ENCODE measurements around the gene ATE1.

The ATE1 gene

GRCh38 chr10:121771966-121772365 lies 155.9 kb downstream of the ATE1 start:
- Histone ChIP-seq H4K12ac (ENCODE audit: low read depth, low read length) (no peak overlapping the region), H3K27ac (ENCODE audit: low read depth, low read length) (no peak overlapping the region), H4K91ac (ENCODE audit: low read depth, low read length) (no peak overlapping the region), H3K27me3 (ENCODE audit: insufficient read depth, low read length) (no peaks in the 10 kb centered on the region), H2AK5ac (ENCODE audit: low read length) (no peak overlapping the region), H3K18ac (ENCODE audit: low read length) (no peak overlapping the region), H3K14ac (ENCODE audit: low read length) (no peak overlapping the region), H3K23ac (ENCODE audit: low read length) (no peak overlapping the region), H3K9me3 (ENCODE audit: insufficient read depth, low read depth, low read length) (peaks cover 2% of the 10 kb centered on the region), H3K4me2 (ENCODE audit: low read length) (no peak overlapping the region), H2AFZ (ENCODE audit: insufficient read depth, low read length, poor library complexity) (no peak overlapping the region), H3K4me3 (ENCODE audit: low read depth, low read length) (no peak overlapping the region), H3K4ac (ENCODE audit: low read depth, low read length) (no peak overlapping the region), H2BK5ac (ENCODE audit: low read depth, low read length, poor library complexity) (no peak overlapping the region), H3K36me3 (ENCODE audit: control insufficient read depth in 1 of 2, insufficient read depth in 2 of 2, low read length in 2 of 2) (no peaks in the 10 kb centered on the region), H2BK12ac (ENCODE audit: low read length) (no peak overlapping the region), H3K79me1 (ENCODE audit: low read length) (no peaks in the 10 kb centered on the region), H3K79me2 (ENCODE audit: control insufficient read depth, insufficient read depth, low read length, poor library complexity) (no peaks in the 10 kb centered on the region), H3K9ac (ENCODE audit: low read length) (no peak overlapping the region), H4K8ac (ENCODE audit: low read depth, low read length) (no peak overlapping the region), H3K4me1 (ENCODE audit: control insufficient read depth in 1 of 2, insufficient read depth in 2 of 2, low read length in 2 of 2) (peaks cover 0 to 1% of the 10 kb centered on the region in 2 experiments), H2BK120ac (ENCODE audit: insufficient read depth, low read length, poor library complexity) (no peak overlapping the region)
- no CpG with 5 or more reads among the region's 5 CpGs for WGBS (ENCODE audit: extremely low coverage, insufficient coverage, insufficient read length)
- DNase-seq: no peak

GRCh38 chr10:121766426-121766825 lies 161.4 kb downstream of the ATE1 start:
- no peak for DNase-seq
- Histone ChIP-seq H3K4ac (ENCODE audit: low read depth, low read length) (no peak overlapping the region), H3K9me3 (ENCODE audit: insufficient read depth, low read depth, low read length) (peaks cover 2% of the 10 kb centered on the region), H2BK120ac (ENCODE audit: insufficient read depth, low read length, poor library complexity) (no peak overlapping the region), H3K4me3 (ENCODE audit: low read depth, low read length) (no peak overlapping the region), H3K27ac (ENCODE audit: low read depth, low read length) (no peak overlapping the region), H3K4me2 (ENCODE audit: low read length) (no peak overlapping the region), H3K4me1 (ENCODE audit: control insufficient read depth in 1 of 2, insufficient read depth in 2 of 2, low read length in 2 of 2) (peaks cover 3% of the 10 kb centered on the region in 2 experiments), H2BK12ac (ENCODE audit: low read length) (no peak overlapping the region), H4K12ac (ENCODE audit: low read depth, low read length) (no peak overlapping the region), H4K8ac (ENCODE audit: low read depth, low read length) (no peak overlapping the region), H3K79me1 (ENCODE audit: low read length) (no peaks in the 10 kb centered on the region), H3K36me3 (ENCODE audit: control insufficient read depth in 1 of 2, insufficient read depth in 2 of 2, low read length in 2 of 2) (no peaks in the 10 kb centered on the region), H3K14ac (ENCODE audit: low read length) (no peak overlapping the region), H3K27me3 (ENCODE audit: insufficient read depth, low read length) (no peaks in the 10 kb centered on the region), H3K23ac (ENCODE audit: low read length) (no peak overlapping the region), H4K91ac (ENCODE audit: low read depth, low read length) (no peak overlapping the region), H2AFZ (ENCODE audit: insufficient read depth, low read length, poor library complexity) (no peak overlapping the region), H2BK5ac (ENCODE audit: low read depth, low read length, poor library complexity) (no peak overlapping the region), H3K18ac (ENCODE audit: low read length) (no peak overlapping the region), H3K79me2 (ENCODE audit: control insufficient read depth, insufficient read depth, low read length, poor library complexity) (no peaks in the 10 kb centered on the region), H2AK5ac (ENCODE audit: low read length) (no peak overlapping the region), H3K9ac (ENCODE audit: low read length) (no peak overlapping the region)
- no CpG with 5 or more reads among the region's 4 CpGs for WGBS (ENCODE audit: extremely low coverage, insufficient coverage, insufficient read length)

- Histone ChIP-seq H3K23ac (ENCODE audit: low read length) (no peak overlapping the region), H2BK120ac (ENCODE audit: insufficient read depth, low read length, poor library complexity) (no peak overlapping the region), H3K9ac (ENCODE audit: low read length) (no peak overlapping the region), H3K4me1 (ENCODE audit: control insufficient read depth in 1 of 2, insufficient read depth in 2 of 2, low read length in 2 of 2) (peaks cover 3% of the 10 kb centered on the region in 2 experiments), H3K9me3 (ENCODE audit: insufficient read depth, low read depth, low read length) (peaks cover 5% of the 10 kb centered on the region), H2AK5ac (ENCODE audit: low read length) (peak overlapping the region; percentile 47), H4K91ac (ENCODE audit: low read depth, low read length) (peak overlapping the region; percentile 35), H3K4me3 (ENCODE audit: low read depth, low read length) (no peak overlapping the region), H3K27me3 (ENCODE audit: insufficient read depth, low read length) (no peaks in the 10 kb centered on the region), H4K8ac (ENCODE audit: low read depth, low read length) (no peak overlapping the region), H3K4ac (ENCODE audit: low read depth, low read length) (no peak overlapping the region), H3K4me2 (ENCODE audit: low read length) (no peak overlapping the region), H2BK5ac (ENCODE audit: low read depth, low read length, poor library complexity) (no peak overlapping the region), H3K14ac (ENCODE audit: low read length) (no peak overlapping the region), H3K18ac (ENCODE audit: low read length) (no peak overlapping the region), H2BK12ac (ENCODE audit: low read length) (peak overlapping the region; percentile 69), H3K27ac (ENCODE audit: low read depth, low read length) (no peak overlapping the region), H3K36me3 (ENCODE audit: control insufficient read depth in 1 of 2, insufficient read depth in 2 of 2, low read length in 2 of 2) (peaks cover 0 to 3% of the 10 kb centered on the region in 2 experiments), H4K12ac (ENCODE audit: low read depth, low read length) (no peak overlapping the region), H2AFZ (ENCODE audit: insufficient read depth, low read length, poor library complexity) (peak overlapping the region; percentile 25), H3K79me2 (ENCODE audit: control insufficient read depth, insufficient read depth, low read length, poor library complexity) (no peaks in the 10 kb centered on the region), H3K79me1 (ENCODE audit: low read length) (no peaks in the 10 kb centered on the region)
- no peak for DNase-seq
- no CpG with 5 or more reads among the region's 4 CpGs for WGBS (ENCODE audit: extremely low coverage, insufficient coverage, insufficient read length)
These were observed 162.6 kb downstream of the ATE1 start for GRCh38 chr10:121765204-121765603.

GRCh38 chr10:121764233-121764942 lies 163.4 kb downstream of the ATE1 start:
- H2AK5ac ChIP-seq (ENCODE audit: low read length): no peak overlapping the region
- H3K4me1 ChIP-seq (ENCODE audit: control insufficient read depth in 1 of 2, insufficient read depth in 2 of 2, low read length in 2 of 2): peaks cover 3% of the 10 kb centered on the region in 2 experiments
- H2BK120ac ChIP-seq (ENCODE audit: insufficient read depth, low read length, poor library complexity): peak overlapping the region; percentile 62
- H3K14ac ChIP-seq (ENCODE audit: low read length): no peak overlapping the region
- no peaks in the 10 kb centered on the region for H3K79me2 ChIP-seq (ENCODE audit: control insufficient read depth, insufficient read depth, low read length, poor library complexity)
- peak overlapping the region; percentile 53 for H2BK12ac ChIP-seq (ENCODE audit: low read length)
- H3K9ac ChIP-seq (ENCODE audit: low read length): no peak overlapping the region
- H3K4ac ChIP-seq (ENCODE audit: low read depth, low read length): peak overlapping the region; percentile 27
- no peak overlapping the region for H3K27ac ChIP-seq (ENCODE audit: low read depth, low read length)
- no peaks in the 10 kb centered on the region for H3K27me3 ChIP-seq (ENCODE audit: insufficient read depth, low read length)
- peaks cover 0 to 3% of the 10 kb centered on the region in 2 experiments for H3K36me3 ChIP-seq (ENCODE audit: control insufficient read depth in 1 of 2, insufficient read depth in 2 of 2, low read length in 2 of 2)
- no peak overlapping the region for H4K91ac ChIP-seq (ENCODE audit: low read depth, low read length)
- no peak overlapping the region for H3K23ac ChIP-seq (ENCODE audit: low read length)
- no peak overlapping the region for H3K18ac ChIP-seq (ENCODE audit: low read length)
- H4K12ac ChIP-seq (ENCODE audit: low read depth, low read length): no peak overlapping the region
- no peak overlapping the region for H2BK5ac ChIP-seq (ENCODE audit: low read depth, low read length, poor library complexity)
- WGBS (ENCODE audit: extremely low coverage, insufficient coverage, insufficient read length): no CpG with 5 or more reads among the region's 5 CpGs
- DNase-seq: no peak
- no peaks in the 10 kb centered on the region for H3K79me1 ChIP-seq (ENCODE audit: low read length)
- H2AFZ ChIP-seq (ENCODE audit: insufficient read depth, low read length, poor library complexity): no peak overlapping the region
- no peak overlapping the region for H4K8ac ChIP-seq (ENCODE audit: low read depth, low read length)
- H3K4me3 ChIP-seq (ENCODE audit: low read depth, low read length): no peak overlapping the region
- no peak overlapping the region for H3K4me2 ChIP-seq (ENCODE audit: low read length)
- peaks cover 5% of the 10 kb centered on the region for H3K9me3 ChIP-seq (ENCODE audit: insufficient read depth, low read depth, low read length)

Data from trophoblast cell (in vitro differentiated cells and primary cell).